HG03457 (cell line): ENCODE data around the gene CFL1.

Source experiments
- ATAC-seq: cut with Tn5 transposase; IDR thresholded peaks from one replicate; pipeline ENCODE4 v1.9.1; 2021; ENCODE audit warnings: moderate number of reproducible peaks; ENCODE audit not compliant: unreplicated experiment

The CFL1 gene

DNA sequence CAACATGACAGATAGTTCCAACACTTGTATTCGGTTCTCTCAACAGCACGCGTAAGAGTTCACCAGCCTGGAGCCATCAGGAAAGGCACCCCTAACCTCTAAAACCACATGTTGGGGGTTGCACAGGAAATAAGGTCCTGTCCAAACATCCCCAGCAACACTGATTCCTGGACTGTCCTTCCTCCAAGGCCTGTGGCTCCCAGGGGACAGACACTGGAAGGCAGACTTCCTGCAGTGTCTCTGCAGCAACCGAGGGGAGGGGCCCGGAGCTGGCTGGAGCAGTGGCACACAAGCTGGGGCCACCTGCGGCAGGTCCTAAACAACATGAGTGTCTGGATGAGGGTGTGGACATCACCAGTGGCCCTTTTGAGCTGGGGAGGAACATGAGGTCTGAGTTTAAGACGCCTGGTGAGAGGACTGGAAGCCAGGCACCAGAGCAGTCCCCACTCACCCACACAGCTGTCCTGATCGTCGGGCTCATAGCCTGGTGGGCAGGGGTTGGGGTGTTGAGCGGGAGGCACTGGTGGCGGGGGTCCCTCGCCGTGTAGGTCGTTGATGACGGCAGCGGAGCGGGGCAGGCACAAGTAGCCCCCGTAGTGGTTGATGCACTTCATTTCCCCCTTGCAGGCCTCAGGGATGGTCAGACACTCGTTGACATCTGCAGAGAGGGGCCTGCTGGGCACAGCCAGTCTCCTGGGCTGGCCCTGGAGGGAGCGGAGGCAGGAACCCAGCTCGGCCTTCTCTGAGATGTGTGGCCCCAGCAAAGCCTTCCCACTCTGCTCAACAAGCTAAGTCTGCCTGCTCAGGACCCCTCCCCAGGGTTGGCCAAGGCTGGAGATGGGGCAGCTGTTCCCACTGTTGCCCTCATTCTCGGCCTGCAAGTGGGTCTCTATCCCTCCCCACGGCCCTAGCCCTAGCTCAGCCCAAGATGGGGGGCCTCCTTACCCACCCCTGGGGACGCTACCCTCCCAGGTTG, 13.0 kb upstream of the CFL1 start:
- ATAC-seq, result no peak

- ATAC-seq, result no peak
Measured at GRCh38 chr11:65870307-65870658, 12.3 kb upstream of the CFL1 start.

- ATAC-seq, result no peak
Measured at GRCh38 chr11:65869643-65870306, 11.8 kb upstream of the CFL1 start.

- ATAC-seq, result no peak
Measured at GRCh38 chr11:65868907-65869306, 10.9 kb upstream of the CFL1 start.

DNA sequence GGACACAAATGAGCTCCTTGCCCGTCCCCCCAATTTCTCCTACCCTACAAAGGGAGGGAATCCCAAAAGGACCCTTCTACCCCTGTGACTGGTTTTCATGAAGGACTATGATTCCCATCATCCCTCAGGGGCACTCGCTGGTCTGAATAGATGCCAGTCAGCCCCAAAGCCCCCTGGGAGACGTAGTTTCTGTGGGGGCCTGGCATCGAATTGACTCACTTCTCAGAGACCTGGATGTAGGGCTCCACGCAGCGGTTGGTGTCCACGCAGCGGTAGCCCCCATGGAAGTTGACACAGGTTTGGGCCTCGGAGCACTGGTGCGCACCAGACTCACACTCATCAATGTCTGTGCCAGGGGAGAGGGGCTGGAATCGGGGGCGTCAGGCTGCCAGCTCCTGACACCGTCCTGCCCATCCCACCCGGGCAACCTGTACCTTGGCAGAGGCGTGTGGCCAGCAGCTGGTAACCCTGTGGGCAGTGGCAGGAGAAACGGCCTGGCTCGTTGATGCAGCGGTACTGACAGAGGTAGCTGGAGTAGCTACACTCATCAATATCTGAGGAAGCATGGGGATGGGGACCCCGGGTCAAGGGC, 10.2 kb upstream of the CFL1 start:
- ATAC-seq, result no peak

DNA sequence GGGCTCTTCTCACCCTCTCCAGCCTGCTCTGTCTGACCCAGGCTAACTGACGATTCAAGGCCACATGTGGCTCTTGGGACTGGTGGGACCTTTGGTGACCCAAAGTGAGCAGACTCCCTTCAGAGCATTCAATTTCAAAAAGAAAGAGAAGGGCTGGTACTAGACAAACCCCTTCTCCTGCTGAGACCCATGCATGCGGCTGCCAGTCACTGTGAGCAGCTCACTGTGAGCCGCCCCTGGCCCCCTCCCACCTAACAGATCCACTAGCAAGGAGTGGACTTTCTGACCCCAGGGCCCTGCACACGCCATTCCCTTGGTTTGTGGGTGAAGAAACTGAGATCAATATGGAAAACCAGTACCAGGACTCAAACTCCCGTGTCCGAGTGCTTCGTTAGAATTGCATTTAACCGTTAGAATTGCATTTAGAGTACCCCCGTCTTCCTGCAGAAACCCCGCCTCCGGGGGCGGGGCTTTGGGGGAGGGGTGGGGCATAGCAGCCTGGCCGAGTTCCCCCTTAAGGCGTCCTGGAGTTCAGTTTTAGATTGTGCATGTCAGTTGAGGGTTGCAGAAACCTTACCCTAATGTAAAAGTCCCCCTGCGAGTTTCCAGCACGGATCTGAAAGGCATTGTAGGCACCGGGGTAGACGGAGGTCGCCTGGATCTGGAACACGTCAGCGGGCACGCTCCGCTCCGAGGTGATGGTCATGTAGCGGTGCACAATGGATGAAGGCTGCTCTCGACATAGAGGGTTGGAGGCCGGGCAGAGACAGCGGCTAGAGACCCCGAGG, 9.5 kb upstream of the CFL1 start:
- no peak for ATAC-seq

GRCh38 chr11:65866509-65867283, 8.7 kb upstream of the CFL1 start:
- ATAC-seq, result no peak

DNA sequence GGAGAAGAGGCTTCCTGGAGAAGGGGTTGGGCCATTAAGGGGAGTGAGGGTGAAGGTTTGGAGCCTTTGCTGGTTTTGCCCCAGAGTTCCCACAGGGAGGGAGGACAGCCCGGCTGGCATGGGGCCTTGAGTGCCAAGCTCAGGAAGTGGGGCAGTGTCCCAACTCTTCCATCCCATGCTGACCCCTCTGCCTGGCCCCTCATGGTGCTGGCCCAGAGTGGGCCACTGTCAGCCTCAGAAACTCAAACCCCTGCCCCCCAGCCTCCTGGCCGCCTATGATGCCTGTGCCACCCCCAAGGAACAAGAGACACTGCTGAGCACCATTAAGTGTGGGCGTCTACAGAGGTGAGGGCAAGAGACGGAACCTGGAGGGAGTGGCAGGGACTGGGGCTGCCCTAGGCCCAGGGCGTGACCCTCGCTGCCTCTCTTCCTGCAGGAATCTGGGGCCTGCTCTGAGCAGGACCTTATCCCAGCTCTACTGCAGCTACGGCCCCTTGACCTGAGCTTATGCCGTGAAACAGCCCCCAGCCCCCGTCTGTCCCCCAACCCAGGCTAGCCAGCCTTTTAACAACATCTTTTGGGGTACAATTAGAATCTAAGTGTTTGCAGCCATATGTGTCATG, 7.7 kb upstream of the CFL1 start:
- no peak for ATAC-seq

DNA sequence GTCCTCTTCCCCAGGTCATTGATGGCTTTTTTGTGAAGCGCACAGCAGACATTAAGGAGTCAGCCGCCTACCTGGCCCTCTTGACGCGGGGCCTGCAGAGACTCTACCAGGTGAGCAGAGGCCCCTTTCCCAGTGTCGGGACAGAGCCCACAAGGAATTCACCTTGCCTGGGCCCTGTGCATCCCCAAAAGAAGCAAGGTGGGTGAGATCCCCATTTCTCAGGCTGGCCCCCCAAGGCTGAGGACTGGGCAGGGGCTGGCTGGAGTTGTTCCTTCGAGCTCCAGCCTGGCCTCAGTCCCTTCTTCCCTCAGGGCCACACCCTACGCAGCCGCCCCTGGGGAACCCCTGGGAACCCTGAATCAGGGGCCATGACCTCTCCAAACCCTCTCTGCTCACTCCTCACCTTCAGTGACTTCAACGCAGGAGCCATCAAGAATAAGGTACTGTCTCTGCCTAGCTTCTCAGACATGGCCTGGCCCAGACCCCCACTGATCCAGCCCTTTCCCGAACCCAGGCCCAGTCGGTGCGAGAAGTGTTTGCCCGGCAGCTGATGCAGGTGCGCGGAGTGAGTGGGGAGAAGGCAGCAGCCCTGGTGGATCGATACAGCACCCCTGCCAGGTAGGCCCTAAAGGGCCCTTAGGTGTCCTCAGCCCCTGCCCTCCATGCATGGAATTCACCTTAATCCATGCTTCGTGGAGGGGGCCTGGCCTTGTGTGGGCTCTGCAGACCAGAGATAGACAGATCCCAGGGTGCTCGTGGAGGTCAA, 6.9 kb upstream of the CFL1 start:
- no peak for ATAC-seq

GRCh38 chr11:65863889-65864705, 6.1 kb upstream of the CFL1 start:
- no peak for ATAC-seq

DNA sequence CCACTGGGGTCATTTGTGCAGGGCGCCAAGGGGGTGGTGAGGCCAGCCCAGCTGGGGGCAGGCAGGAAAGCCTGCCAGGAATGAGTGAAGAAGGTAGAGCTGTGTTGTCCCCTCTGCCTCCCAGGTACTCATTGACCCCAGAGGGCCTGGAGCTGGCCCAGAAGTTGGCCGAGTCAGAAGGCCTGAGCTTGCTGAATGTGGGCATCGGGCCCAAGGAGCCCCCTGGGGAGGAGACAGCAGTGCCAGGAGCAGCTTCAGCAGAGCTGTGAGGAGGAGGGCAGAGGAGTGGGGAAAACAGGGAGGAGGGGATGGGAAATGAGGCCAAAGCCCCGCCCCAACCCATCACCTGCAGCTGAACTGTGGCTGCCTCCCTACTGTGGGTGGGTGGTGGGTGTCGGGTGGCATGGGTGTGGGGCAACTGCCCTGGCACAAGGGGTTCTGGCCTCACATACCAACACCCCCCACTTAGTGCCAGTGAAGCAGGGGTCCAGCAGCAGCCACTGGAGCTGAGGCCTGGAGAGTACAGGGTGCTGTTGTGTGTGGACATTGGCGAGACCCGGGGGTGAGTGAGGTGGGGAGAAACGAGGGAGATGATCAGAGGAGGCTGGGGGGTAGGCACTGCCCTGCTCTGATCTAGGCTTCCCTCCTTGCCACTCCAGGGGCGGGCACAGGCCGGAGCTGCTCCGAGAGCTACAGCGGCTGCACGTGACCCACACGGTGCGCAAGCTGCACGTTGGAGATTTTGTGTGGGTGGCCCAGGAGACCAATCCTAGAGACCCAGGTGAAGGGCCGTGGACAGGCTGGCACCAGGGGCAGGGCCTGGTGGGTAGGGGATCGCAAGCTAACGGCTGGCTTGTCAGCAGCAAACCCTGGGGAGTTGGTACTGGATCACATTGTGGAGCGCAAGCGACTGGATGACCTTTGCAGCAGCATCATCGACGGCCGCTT, 5.2 kb upstream of the CFL1 start:
- no peak for ATAC-seq

- ATAC-seq, result no peak
Measured at GRCh38 chr11:65862191-65862735, 4.3 kb upstream of the CFL1 start.

- no peak for ATAC-seq
Measured at GRCh38 chr11:65861533-65862183, 3.7 kb upstream of the CFL1 start.

GRCh38 chr11:65861165-65861505, 3.2 kb upstream of the CFL1 start:
- no peak for ATAC-seq

GRCh38 chr11:65860278-65861164, 2.5 kb upstream of the CFL1 start, which contains the start of gene MUS81:
MUS81 (plus strand) TSS chr11:65860433; CDS start chr11:65860754, 321 bp downstream.
- ATAC-seq, result no peak
